ENCODE data around the gene ARHGEF25. TPM values are rescaled to one million over a fixed set of nuclear protein-coding genes. Genes with fewer than 3 reads are reported as not detected.

Gene ARHGEF25
- total and polyA plus RNA-seq, 2 of the 13 experiments (the other 11 are each of a cell fraction or from before 2014, with no cell fraction given): 11.5 to 12.5 TPM

- TF ChIP-seq ZSCAN5A (CRISPR knock-in tag; IDR thresholded peaks at IDR 0.05; ENCODE audit: borderline replicate concordance) (no peak), AKAP8 (CRISPR knock-in tag; IDR thresholded peaks at IDR 0.05) (no peak), ZNF333 (CRISPR knock-in tag; IDR thresholded peaks at IDR 0.05; ENCODE audit: borderline replicate concordance) (no peak), SETDB1 (CRISPR knock-in tag; IDR thresholded peaks at IDR 0.05; ENCODE audit: borderline replicate concordance) (no peak), MYNN (CRISPR knock-in tag; IDR thresholded peaks at IDR 0.05; ENCODE audit: low read depth) (no peak), AFF4 (CRISPR knock-in tag; IDR thresholded peaks at IDR 0.05) (no peak), ZSCAN30 (CRISPR knock-in tag; IDR thresholded peaks at IDR 0.05) (no peak), SYNCRIP (IDR thresholded peaks at IDR 0.05; ENCODE audit: insufficient read depth, low read depth, low read length) (no peak), HOXA3 (CRISPR knock-in tag; IDR thresholded peaks at IDR 0.05) (no peak)
These were observed 14.2 kb downstream of the ARHGEF25 start (continued) for GRCh38 chr12:57625261-57626032.
